GM04504 (cell line): ENCODE results near the gene ARMC8.

ENCODE experiments used
- DNase-seq: peaks from one replicate; pipeline ENCODE4 v3.0.0-alpha.2; 2012; ENCODE audit warnings: low read depth

ARMC8 gene

DNA sequence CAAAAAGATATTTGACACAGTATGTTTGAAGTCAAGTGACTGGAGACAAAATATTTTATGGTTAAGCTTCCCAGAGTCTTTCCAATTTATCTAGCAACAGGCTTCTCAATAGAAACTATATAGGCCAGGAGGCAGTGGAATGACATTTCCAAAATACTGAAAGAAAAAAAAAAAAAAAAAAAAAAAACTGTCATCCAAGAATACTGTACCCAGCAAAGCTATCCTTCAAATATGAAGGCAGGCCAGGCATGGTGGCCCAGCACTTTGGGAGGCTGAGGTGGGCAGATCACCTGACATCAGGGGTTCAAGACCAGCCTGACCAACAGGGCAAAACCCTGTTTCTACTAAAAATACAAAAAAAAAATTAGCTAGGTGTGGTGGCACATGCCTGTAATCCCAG is 121.7 kb downstream of the ARMC8 start:
- no peak for DNase-seq

DNA sequence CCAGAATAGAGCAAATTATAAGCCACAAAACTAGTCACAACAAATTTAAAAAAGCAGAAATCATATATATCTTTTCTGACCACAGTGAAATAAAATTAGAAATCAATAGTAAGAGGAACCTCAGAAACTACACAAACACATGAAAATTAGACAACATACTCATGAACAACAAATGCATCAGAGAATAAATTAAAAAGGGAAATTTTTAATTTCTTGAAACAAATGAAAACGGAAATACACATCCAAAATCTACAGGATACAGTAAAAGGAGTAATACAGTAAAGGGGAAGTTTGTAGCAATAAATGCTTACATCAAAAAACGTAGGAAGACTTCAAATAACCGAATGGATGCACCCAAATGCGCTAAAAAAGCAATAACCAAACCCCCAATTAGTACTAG is 123.4 kb downstream of the ARMC8 start:
- DNase-seq: no peak

DNA sequence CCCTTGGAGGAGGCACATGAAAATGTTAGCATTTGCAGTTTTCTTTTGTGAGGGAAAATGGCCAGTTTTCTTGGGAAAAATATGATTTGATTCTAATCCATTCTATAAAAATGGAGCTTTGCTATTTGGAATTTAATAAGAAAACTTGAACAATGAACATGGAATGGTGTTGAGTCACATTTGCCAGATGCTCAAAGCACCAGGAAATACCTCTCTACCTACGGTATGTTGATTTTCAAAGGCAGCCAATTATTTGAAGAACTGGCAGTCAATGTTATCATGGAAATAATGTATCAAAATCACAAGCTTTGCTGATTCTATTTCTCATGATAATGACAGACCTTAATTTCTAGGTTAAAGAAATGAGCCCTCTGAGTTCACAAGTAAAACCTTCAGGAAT is 127.7 kb downstream of the ARMC8 start:
- DNase-seq: no peak

DNA sequence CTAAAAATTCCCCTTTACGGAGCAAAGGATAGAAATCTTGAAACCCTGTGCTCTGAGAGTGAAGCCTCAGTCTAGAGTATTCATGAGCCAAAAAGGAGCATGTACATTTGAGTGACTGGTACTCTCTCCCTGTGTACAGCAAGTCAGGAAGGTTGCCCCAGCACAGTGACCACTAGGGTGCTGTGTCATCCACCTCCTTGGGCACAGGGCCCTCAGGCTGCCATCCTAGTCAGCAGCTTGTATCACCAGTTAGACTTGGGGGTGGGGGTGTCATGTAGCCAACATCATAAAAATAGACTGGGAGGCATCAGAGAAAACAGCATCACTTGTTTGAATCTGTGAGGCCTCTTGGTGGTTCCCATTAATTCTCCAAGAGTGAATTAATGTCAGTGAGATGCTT is 130.6 kb downstream of the ARMC8 start:
- DNase-seq: no peak

DNA sequence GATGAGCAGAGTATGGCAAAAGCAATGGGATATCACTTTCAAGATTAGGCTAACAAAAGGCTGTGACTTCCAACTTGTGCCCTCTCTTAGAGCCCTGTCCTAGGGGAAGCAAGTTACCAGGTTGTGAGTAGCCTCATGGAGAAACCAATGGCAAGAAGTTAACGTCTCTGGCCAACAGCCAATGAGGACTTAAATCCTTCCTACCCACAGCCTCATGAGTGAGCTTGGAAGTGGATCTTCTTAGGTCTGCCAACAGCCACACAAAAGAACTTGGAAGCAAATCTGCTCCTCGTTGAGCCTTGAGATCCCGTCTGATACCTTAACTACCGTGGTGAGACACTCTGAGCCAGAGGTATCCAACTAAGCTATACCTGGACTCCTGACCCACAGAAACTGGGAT is 136.9 kb downstream of the ARMC8 start:
- DNase-seq: no peak

DNA sequence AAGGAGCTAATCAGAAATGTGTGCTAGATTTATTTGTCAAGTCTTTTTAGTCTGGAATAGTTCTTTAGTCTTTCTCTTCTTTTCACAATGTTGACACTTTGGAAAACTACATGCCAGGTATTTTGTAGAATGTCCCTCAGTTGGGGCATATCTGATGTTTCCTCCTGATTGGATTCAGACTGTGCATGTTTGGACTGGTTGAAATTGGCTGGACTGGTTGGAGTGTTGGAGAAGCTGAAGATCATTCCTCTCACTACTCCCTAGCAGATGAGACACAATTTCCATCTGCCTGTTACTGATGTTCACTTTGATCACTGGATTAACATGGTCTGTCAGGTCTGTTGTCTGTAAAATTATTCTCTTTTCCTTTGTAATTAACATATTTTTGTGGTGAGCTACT is 138.9 kb downstream of the ARMC8 start:
- no peak for DNase-seq

DNA sequence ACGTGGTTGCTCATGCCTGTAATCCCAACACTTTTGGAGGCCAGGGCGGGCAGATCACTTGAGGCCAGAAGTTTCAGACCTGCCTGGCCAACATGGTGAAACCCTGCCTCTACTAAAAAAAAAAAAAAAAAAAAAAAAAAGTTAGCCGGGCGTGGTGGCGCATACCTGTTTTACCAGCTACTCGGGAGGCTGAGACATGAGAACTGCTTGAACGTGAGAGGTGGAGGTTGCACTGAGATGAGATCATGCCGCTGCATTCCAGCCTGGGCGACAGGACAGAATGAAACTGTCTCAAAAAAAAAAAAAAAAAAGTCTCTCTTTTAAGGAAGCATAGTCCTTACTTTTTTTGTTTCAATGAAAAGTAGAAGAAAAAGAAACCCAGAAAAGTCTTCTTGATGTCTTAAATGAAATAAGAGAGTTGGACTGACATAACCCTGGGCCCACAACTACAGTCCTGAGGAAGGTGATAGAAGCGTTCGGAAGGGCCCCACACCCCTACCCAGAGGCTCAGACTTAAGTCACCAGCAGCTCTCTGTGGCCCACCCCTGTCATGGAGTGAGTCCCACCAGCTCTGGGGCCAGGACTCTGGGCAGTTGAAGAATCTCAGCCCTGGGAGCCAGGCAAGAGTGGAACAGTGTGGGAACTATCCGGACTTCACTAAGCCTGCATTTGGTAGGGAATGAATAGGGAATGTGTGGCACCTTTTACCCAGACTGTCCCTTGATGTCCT is 139.9 kb downstream of the ARMC8 start:
- DNase-seq: no peak

DNA sequence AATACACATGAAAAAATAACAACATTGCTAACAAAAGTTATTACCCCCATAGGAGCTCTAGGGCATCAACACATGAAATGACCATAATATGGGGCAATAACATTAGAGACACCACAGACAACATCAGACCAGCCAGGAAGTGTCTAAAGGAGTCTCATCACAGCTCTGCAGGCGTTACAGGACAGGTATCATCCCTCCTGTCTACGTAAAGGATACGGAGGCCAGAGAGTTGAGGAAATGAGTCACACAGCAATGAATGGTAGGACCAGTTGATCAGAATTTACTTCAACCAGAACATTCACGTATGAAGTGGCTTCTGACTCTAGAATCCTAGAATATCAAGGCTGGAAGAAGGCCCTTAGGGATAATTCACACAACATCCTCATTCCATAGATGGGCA is 140.7 kb downstream of the ARMC8 start:
- DNase-seq: no peak

DNA sequence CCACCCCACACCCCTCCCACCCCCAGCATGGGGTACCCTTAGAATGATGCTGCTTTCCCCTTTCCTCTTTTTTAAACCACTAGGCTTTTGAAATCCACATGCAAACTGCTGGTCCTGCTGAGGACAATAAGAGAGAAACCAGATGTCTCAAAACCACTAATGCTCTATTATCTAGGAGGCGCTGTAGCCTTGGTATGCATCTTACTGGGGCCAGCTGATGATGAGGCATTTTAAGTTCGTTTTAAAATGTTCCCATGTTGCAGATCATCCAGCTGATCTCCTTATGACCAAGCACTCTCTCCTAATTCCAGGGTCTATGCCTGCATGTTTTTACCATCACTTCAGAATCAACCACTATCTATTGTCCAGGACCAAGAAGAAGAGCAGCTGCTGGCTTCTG is 141.2 kb downstream of the ARMC8 start:
- DNase-seq: no peak

DNA sequence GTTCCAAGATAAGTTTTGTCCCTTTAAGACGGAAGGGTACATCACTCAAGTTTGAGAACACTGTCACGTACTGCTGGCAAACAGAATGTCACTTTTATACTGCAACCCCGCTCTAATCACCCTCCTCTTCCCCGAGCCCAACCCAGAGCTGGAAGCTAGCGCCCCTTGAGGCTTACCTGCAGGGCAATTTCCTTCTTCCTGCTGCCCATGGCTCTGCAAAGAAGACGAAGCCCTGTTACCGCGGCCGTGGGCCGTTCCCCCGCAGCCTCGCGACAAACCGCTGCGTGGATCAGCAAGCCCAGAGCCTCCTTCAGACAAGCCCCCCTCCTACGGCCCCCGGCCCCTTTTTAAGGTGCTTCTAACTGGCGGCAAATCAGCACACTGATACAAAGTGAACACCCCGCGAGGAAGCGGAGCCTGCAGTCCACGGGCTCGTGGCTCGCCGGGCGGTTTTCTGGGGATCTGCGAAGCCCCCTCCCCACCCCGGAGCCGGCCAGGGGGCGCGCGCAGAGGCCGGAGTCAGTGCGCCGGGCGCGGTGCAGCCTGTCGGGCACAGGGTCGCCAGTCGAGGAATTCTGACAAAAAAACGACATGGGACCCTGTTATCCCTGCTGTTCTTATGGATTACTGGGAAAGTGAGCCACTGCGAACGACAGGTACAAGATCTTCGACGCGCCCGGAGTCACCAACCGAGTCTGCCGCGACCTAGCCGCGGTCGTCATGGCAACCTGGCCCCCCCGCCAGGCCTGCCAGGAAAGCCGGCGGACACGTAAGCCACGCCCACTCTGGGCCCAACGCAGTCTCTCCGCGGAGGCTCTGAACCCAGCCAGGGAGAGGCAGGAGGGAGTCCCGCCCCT is 142.3 kb downstream of the ARMC8 start, which contains the start of gene NME9:
Gene NME9, minus strand, starts transcription at position 725 of the 857 bp plus-strand sequence. Its CDS starts 516 bp downstream, at position 209.
- no peak for DNase-seq

DNA sequence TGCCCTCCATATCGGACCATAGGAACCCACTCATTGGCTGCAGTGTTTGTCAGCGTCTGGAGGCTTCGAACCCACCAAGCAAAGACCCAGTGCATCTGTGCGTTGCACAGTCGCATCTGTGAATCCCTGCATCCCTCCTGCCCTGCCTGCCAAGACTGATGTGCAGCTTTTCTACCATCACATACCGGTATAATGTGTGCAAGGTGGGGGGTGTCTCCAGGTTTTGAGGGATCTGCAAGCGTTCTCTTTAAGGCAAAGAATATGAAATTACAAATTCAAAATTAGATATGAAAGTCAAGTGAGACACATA is 142.8 kb downstream of the ARMC8 start:
- DNase-seq: no peak

DNA sequence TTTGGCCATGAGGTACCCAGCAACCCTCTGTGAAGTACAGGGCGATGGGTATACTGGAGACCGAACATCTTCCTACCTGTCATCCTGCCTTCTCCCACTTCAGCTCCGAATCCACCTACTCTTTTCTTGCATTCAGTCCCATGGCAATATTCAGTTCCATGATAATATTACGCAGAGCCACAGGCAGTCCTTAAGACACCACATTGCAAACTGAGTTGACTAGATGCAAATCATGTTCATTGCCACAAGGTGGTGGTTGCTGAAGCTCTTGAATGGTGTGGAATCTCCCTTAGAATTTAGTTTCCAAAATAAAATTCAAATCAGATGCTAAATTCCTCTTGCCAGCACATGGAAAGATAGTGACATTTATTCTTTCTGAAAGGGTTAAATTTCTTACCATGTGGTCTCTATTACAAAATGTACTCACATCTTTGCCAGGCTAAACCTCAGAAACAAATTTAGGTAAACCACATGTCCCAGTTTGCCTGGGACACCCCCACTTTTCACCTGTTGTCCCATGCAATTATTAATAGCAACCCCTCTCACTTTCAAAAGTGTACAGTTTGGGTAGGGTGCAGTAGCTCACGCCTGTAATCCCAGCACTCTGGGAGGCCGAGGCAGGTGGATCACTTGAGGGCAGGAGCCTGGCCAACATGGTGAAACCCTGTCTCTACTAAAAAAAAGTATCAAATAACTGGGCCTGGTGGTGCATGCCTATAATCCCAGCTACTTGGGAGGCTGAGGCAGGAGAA is 144.2 kb downstream of the ARMC8 start:
- no peak for DNase-seq

DNA sequence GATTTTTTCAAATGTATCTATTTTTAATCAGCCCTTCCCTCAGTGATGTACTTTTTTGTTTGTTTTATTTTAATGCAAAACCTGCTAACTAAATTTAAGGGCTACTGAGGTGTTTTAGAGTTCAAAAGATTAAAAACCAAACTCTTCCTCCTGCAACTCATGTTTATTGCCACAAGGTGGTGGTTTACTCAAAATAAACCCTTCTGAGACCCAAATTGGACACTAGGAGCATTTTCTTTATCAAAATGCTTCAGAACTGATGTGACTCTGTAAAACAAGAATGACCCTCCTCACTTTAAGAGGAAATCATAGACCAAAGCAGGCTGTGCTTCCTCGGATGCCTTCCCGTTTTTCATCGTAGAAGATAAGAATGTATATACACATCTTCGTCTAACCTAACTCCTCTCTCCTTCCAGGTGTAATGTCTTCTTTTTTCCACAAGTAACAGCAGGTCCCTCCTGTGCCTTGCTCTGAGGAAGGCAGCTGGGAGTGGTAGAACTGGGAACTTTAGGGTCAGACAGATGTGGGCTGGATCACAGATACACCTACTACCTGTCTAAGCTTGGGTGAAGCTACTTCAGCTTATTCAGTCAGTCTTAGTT is 145.5 kb downstream of the ARMC8 start:
- DNase-seq: no peak

DNA sequence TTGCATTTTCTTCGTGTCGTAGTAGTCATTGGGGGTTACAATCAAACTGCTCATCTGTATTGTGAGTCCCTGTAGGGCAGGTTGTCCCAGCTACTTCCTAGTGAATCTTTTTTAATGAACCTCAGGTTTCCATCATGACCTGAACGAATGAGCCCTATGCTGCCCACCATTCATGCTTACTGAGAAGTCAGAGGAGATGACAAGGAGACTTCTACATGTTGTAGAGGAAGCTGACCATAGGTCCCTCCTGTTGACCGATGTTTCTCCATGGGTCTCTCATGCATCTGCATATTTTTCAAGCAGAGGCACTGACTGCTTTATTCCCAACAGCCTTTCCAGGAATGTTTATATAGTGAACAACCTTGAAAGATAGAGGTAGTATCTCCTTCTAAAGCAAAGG is 147.5 kb downstream of the ARMC8 start:
- DNase-seq: no peak

DNA sequence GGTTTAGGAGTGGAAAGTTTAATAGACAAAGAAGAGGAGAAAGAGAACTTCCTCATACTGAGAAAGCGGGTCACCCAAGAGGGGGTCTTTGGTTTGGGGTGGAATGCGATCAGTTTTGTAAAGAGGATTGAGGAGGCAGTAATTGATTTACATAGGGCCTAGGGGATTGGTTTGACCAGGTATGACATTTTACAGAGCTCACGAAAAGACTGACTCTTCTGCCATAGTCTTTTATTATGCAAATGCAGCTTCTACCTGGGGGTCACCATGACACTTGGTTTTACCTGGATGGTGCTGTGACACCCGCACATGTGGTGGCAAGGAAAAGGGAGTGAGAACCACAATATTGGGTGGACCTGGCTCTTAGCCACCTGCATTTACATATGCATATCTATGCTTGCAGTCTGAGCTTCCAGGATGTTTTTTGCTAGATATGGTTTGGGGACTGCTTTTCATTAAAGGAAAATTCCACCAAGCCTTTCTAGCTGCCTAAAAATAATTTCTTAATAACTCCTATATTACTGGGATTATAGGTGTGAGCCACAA is 149.4 kb downstream of the ARMC8 start:
- DNase-seq: no peak

DNA sequence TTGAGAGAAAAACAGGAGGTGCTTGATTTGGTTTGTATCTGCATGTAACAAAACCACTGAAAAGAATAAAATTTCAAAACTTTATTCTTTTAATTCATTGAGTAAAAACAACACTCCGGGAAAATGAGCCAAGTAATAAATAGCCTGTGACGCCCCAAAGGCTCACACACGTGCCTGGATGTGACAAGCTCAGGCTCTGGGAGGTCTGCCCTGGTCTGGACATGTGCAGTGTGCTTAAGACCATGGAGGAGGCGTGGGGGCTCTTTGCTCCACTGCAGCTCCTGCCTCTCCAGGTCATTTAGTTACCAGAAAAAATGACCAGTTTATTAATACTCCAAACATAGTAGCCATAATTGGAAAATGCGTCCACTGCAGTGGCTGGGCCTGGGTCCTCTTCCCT is 151.1 kb downstream of the ARMC8 start:
- DNase-seq: no peak

DNA sequence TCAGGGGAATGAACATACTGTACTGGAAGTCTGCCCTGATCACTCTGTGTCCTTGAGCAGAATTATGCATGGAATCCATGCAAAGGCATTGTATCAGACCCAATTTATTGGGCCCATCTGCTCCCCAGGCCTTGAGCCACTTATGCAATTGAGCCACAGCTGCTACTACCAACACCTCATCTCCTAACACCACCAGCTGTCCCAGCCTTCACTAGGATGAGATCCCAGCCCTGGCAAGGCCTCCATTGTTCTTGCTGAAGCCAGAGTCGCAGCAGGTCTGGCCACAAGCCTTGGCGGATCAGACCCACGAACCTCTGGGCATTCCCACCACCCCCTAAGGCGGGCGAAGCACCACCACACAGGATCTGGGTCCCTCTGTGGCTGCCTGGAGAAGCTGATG is 151.7 kb downstream of the ARMC8 start:
- DNase-seq: no peak

DNA sequence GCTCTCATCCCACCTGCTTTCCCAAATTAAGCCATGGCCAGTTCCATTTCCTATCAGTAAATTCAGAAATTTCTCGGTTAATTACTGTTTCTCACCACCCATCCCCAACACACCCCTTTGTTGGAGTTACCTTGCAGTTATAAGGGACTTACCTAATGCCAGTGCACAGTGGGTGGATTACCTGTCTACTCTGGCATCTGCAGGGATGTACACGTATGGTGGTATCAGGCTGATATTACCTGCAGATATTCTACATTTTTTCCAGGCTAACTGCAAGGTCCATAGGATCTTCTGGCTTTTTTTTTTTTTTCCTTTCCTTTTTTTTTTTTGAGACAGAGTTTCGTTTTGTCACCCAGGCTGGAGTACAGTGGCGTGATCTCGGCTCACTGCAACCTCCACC is 153.4 kb downstream of the ARMC8 start:
- no peak for DNase-seq

DNA sequence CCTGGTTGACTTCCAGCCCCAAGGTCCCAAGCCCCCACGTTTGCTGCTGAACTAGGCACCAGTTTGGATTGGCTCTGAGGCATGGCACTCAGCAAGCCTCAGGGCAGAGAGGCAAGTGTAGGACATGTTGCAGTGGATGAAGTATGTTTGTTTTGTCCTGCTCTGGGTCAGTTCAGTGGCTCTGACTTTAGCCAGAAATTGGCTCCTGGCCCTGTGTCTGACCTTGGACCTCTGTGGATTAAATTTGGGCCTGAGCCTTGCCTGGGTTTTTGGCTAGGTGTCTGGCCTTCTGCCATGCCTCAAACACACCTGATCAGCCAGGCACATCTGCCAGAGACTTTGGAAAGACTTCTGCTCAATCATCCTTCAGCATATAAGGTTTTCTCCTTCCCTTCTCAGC is 157.7 kb downstream of the ARMC8 start:
- no peak for DNase-seq
